Fibroblast of lung (primary cell): ENCODE measurements around the gene PCGF3.

Experiments
- EZH2 ChIP-seq: IDR thresholded peaks from 2 replicates; pipeline ENCODE4 v1.5.1; 2012; ENCODE audit warnings: low read length, control low read depth, mild to moderate bottlenecking; ENCODE audit errors: missing control alignments
- TF ChIP-seq, protein P1 (sequence below), 2 donors: IDR thresholded peaks in 1 of 2; conservative IDR thresholded peaks in 1 of 2; 1 replicate in 1 of 2; 2 replicates in 1 of 2; pipeline ENCODE4 v1.5.1; 2011 to 2012; ENCODE audit warnings: low read length in 2 of 2, control low read depth in 1 of 2, inconsistent platforms in 1 of 2, low read depth in 1 of 2, mild to moderate bottlenecking in 1 of 2

DNA sequence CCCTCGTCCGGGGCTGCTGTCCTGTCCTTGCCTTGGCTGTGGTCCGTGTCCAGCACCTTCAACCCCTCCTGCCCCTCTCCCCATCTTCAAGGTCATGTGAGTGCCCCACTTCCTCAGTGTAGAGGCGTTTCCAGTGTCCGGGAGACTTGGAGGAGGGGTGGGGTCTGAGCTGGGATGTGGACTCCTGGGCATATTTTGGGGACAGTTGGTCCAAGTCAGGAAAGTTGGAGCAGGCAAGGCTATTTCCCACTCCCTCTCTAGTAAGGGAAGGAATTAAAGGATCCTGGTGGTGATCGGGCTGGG lies 3.0 kb downstream of the PCGF3 start:
- TF ChIP-seq, protein P1, sequence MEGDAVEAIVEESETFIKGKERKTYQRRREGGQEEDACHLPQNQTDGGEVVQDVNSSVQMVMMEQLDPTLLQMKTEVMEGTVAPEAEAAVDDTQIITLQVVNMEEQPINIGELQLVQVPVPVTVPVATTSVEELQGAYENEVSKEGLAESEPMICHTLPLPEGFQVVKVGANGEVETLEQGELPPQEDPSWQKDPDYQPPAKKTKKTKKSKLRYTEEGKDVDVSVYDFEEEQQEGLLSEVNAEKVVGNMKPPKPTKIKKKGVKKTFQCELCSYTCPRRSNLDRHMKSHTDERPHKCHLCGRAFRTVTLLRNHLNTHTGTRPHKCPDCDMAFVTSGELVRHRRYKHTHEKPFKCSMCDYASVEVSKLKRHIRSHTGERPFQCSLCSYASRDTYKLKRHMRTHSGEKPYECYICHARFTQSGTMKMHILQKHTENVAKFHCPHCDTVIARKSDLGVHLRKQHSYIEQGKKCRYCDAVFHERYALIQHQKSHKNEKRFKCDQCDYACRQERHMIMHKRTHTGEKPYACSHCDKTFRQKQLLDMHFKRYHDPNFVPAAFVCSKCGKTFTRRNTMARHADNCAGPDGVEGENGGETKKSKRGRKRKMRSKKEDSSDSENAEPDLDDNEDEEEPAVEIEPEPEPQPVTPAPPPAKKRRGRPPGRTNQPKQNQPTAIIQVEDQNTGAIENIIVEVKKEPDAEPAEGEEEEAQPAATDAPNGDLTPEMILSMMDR (conservative IDR thresholded peaks at IDR 0.05 in 1 of 2, IDR thresholded peaks at IDR 0.05 in 1 of 2; ENCODE audit: low read depth in 1 of 2, low read length in 2 of 2), result no peak
- no peak for TF ChIP-seq EZH2
